GM23338 (cell line): Measurements from ENCODE around the gene MAFB. TPM values are rescaled to one million over a fixed set of nuclear protein-coding genes. Genes with fewer than 3 reads are reported as not detected.

Experiments used
- ATAC-seq: fragments of 200-7000 bp; cut with Tn5 transposase; 3 replicates; pipeline ENCODE4 v1.9.1; 2020
- DNase-seq: peaks from one replicate; pipeline ENCODE4 v3.0.0-alpha.2; 2015; ENCODE audit warnings: low spot score
- H2AFZ ChIP-seq: fragments of 200-600 bp; sonication (generic); 2 replicates; pipeline ENCODE4 v1.8.0; 2016; ENCODE audit warnings: antibody characterized with exemption, mild to moderate bottlenecking, moderate library complexity
- H3F3A ChIP-seq: fragments of 200-600 bp; sonication (generic); replicated peaks from 2 replicates; pipeline ENCODE4 v1.8.0; 2017; ENCODE audit warnings: antibody characterized with exemption, mixed run types, low read depth
- H3K27ac ChIP-seq: fragments of 200-600 bp; sonication (generic); 2 replicates; pipeline ENCODE4 v1.6.1; 2016; ENCODE audit warnings: low read depth
- H3K27me3 ChIP-seq: fragments of 200-600 bp; sonication (generic); 2 replicates; pipeline ENCODE4 v1.8.0; 2016; ENCODE audit warnings: mild to moderate bottlenecking, mixed run types, moderate library complexity; ENCODE audit not compliant: insufficient read depth
- H3K36me3 ChIP-seq: fragments of 200-600 bp; sonication (generic); 2 replicates; pipeline ENCODE4 v1.8.0; 2016; ENCODE audit warnings: mild to moderate bottlenecking; ENCODE audit not compliant: insufficient read depth
- H3K4me1 ChIP-seq: fragments of 200-600 bp; sonication (generic); 2 replicates; pipeline ENCODE4 v1.8.0; 2016; ENCODE audit warnings: mild to moderate bottlenecking, moderate library complexity; ENCODE audit not compliant: insufficient read depth
- H3K4me2 ChIP-seq: fragments of 200-600 bp; sonication (generic); 2 replicates; pipeline ENCODE4 v1.7.1; 2017; ENCODE audit warnings: mixed run types
- H3K4me3 ChIP-seq: fragments of 200-600 bp; sonication (generic); 2 replicates; pipeline ENCODE4 v1.6.1; 2016; ENCODE audit warnings: mixed run types
- H3K79me2 ChIP-seq: fragments of 200-600 bp; sonication (generic); replicated peaks from 2 replicates; pipeline ENCODE4 v1.8.0; 2017; ENCODE audit warnings: mild to moderate bottlenecking; ENCODE audit not compliant: insufficient read depth
- H3K9me2 ChIP-seq: fragments of 200-600 bp; sonication (generic); 2 replicates; pipeline ENCODE4 v1.8.0; 2017; ENCODE audit not compliant: insufficient read depth
- H4K20me1 ChIP-seq: fragments of 200-600 bp; sonication (generic); replicated peaks from 2 replicates; pipeline ENCODE4 v1.8.0; 2017; ENCODE audit warnings: mild to moderate bottlenecking; ENCODE audit not compliant: insufficient read depth
- H3K27ac Mint-ChIP-seq: 2 replicates; pipeline ENCODE4 v1.8.0; 2020; ENCODE audit warnings: inconsistent platforms, mild to moderate bottlenecking, moderate library complexity, mixed read lengths
- H3K27me3 Mint-ChIP-seq: 3 replicates; pipeline ENCODE4 v1.8.0; 2022; ENCODE audit warnings: low read depth, mild to moderate bottlenecking, moderate library complexity, mixed read lengths, inconsistent platforms; ENCODE audit not compliant: insufficient read depth, poor library complexity
- H3K36me3 Mint-ChIP-seq: 3 replicates; pipeline ENCODE4 v1.8.0; 2021; ENCODE audit warnings: low read depth, mild to moderate bottlenecking, inconsistent platforms, moderate library complexity, mixed read lengths
- H3K4me1 Mint-ChIP-seq: 3 replicates; pipeline ENCODE4 v1.8.0; 2020; ENCODE audit warnings: mild to moderate bottlenecking, inconsistent platforms, mixed read lengths
- H3K4me3 Mint-ChIP-seq: 3 replicates; pipeline ENCODE4 v1.8.0; 2021; ENCODE audit warnings: moderate library complexity, mild to moderate bottlenecking, inconsistent platforms, mixed read lengths
- H3K9me3 Mint-ChIP-seq: 3 replicates; pipeline ENCODE4 v1.8.0; 2020; ENCODE audit warnings: moderate library complexity, mild to moderate bottlenecking, inconsistent platforms, mixed read lengths
- CREB1 ChIP-seq: fragments of 250-450 bp; sonication (Bioruptor Pico); IDR thresholded peaks from 2 replicates; pipeline ENCODE4 v1.5.0; 2020; ENCODE audit warnings: low read depth, mild to moderate bottlenecking, moderate library complexity
- EZH2 ChIP-seq: fragments of 200-600 bp; sonication (generic); IDR thresholded peaks from one replicate; pipeline ENCODE4 v1.8.0; 2017; ENCODE audit warnings: antibody characterized with exemption, mild to moderate bottlenecking, low read depth; ENCODE audit not compliant: unreplicated experiment
- EZH2phosphoT487 ChIP-seq: fragments of 200-600 bp; sonication (generic); IDR thresholded peaks from one replicate; pipeline ENCODE4 v1.8.1; 2018; ENCODE audit warnings: antibody characterized with exemption; ENCODE audit not compliant: unreplicated experiment
- JUNB ChIP-seq: IDR thresholded peaks from one replicate; pipeline ENCODE4 v1.6.1; 2016; ENCODE audit warnings: antibody characterized with exemption; ENCODE audit not compliant: unreplicated experiment
- NANOG ChIP-seq: IDR thresholded peaks from 2 replicates; pipeline ENCODE4 v1.6.1; 2016; ENCODE audit warnings: antibody characterized with exemption, borderline replicate concordance
- POLR2AphosphoS5 ChIP-seq: IDR thresholded peaks from 2 replicates; pipeline ENCODE4 v1.6.1; 2016; ENCODE audit warnings: antibody characterized with exemption, low read depth
- STAT1 ChIP-seq: IDR thresholded peaks from one replicate; pipeline ENCODE4 v1.6.1; 2016; ENCODE audit warnings: antibody characterized with exemption; ENCODE audit not compliant: unreplicated experiment
- ZNF114 ChIP-seq: fragments of 250-450 bp; sonication (Bioruptor Pico); IDR thresholded peaks from 2 replicates; pipeline ENCODE4 v1.5.0; 2020; ENCODE audit warnings: mild to moderate bottlenecking, moderate library complexity
- ZNF331 ChIP-seq: fragments of 250-450 bp; sonication (Bioruptor Pico); IDR thresholded peaks from 2 replicates; pipeline ENCODE4 v1.5.0; 2020; ENCODE audit warnings: low read depth, mild to moderate bottlenecking, moderate library complexity
- polyA plus RNA-seq: library from polyadenylated mRNA; unstranded; fragments of >200 nt; fragmentation: Nextera tagmentation; extraction: Ambion mirVana; gene quantifications from 2 replicates; pipeline ENCODE4 v1.2.1, GENCODE V29; 2016
- total RNA-seq: library from RNA; depleted of rRNA; stranded (reverse); fragments of >200 nt; shearing (Covaris generic); gene quantifications from 2 replicates; pipeline ENCODE4 v1.2.3, GENCODE V29; 2014
- TF ChIP-seq, protein P1 (sequence below): IDR thresholded peaks from 2 replicates; pipeline ENCODE4 v1.6.1; 2016; ENCODE audit warnings: antibody characterized with exemption
- TF ChIP-seq, protein P2 (sequence below), 2 experiments: fragments of 200-600 bp in 1 of 2; sonication (generic) in 1 of 2; conservative IDR thresholded peaks; 2 replicates each; pipeline versions ENCODE4 v1.5.1 to v1.6.1; 2016 to 2017; ENCODE audit warnings: antibody characterized with exemption in 2 of 2, low read depth in 2 of 2, mild to moderate bottlenecking in 2 of 2, moderate library complexity in 1 of 2
- TF ChIP-seq, protein P3 (sequence below): fragments of 250-450 bp; sonication (Bioruptor Pico); IDR thresholded peaks from 2 replicates; pipeline ENCODE4 v1.5.0; 2020; ENCODE audit warnings: mild to moderate bottlenecking, moderate library complexity

MAFB gene
- total and polyA plus RNA-seq, 2 experiments from 2014 or later: 1.6 to 2.3 TPM

DNA sequence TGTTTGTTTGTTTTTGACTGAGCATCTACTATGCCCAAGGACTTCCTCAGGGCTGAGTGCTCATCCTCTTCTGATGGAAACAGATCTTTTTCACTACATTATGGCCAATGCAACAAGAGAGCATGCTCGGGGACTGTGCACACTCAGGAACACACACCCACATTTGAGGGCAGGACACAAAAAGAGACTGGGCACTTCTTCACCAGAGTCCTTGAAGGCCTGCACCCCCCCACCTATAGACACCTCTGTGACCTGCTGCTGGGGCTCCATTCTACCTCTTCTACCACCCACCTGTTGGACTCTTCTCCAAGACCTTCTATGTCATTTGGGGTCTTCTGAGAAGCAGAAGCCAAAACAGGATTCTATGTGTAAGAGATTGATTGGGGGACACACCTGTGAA is 9.2 kb upstream of the MAFB start:
- no peak overlapping the region for H3K27ac ChIP-seq
- peaks cover 4% of the 10 kb centered on the region for H3K4me1 Mint-ChIP-seq
- H4K20me1 ChIP-seq: no peaks in the 10 kb centered on the region; the same call in none of the 2 replicates
- H2AFZ ChIP-seq: no peak overlapping the region
- no peak overlapping the region for H3K4me3 ChIP-seq
- peaks cover 4% of the 10 kb centered on the region; the same call in 2 of the 3 replicates for H3K36me3 Mint-ChIP-seq
- no peaks in the 10 kb centered on the region for H3F3A ChIP-seq
- no peak for ATAC-seq
- peaks cover 57% of the 10 kb centered on the region for H3K27me3 ChIP-seq
- H3K27me3 Mint-ChIP-seq: peaks cover 29% of the 10 kb centered on the region
- no peaks in the 10 kb centered on the region for H3K36me3 ChIP-seq
- peaks cover 13% of the 10 kb centered on the region for H3K4me1 ChIP-seq
- H3K4me2 ChIP-seq: no peak overlapping the region
- H3K9me2 ChIP-seq: no peaks in the 10 kb centered on the region
- TF ChIP-seq, protein P1, sequence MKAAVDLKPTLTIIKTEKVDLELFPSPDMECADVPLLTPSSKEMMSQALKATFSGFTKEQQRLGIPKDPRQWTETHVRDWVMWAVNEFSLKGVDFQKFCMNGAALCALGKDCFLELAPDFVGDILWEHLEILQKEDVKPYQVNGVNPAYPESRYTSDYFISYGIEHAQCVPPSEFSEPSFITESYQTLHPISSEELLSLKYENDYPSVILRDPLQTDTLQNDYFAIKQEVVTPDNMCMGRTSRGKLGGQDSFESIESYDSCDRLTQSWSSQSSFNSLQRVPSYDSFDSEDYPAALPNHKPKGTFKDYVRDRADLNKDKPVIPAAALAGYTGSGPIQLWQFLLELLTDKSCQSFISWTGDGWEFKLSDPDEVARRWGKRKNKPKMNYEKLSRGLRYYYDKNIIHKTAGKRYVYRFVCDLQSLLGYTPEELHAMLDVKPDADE: no peak
- TF ChIP-seq CREB1 (CRISPR knock-in tag) (no peak), EZH2 (no peak), ZNF331 (CRISPR knock-in tag) (no peak), ZNF114 (no peak), NANOG (no peak), EZH2phosphoT487 (no peak)
- DNase-seq: no peak
- no peaks in the 10 kb centered on the region for H3K79me2 ChIP-seq
- no peak overlapping the region for H3K27ac Mint-ChIP-seq
- H3K9me3 Mint-ChIP-seq: peaks cover 12% of the 10 kb centered on the region
- no peak overlapping the region for H3K4me3 Mint-ChIP-seq

DNA sequence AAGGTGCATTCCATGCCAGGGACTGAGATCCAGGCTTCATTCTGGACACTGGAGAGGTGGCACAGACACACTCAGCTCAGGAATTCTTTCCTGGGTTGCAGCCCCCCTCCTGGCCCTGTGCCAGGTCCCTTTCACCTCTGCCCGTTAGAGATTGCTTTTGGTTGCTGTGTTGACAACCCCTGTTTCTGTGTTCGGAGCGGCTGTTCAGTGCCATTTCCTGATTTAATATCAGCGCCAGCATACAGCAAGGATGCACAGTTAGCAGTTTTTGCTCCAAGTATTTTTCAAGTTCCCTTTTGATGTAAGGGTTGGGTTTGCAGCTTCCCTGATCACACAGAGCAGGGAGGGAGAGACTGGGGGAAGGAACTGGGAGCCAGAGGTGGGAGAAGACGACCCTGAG is 8.5 kb upstream of the MAFB start:
- Histone ChIP-seq H4K20me1 (no peaks in the 10 kb centered on the region; the same call in none of the 2 replicates), H3K4me2 (no peak overlapping the region), H3K36me3 (no peaks in the 10 kb centered on the region), H3K9me2 (no peaks in the 10 kb centered on the region), H3K4me3 (no peak overlapping the region), H3K27me3 (peaks cover 64% of the 10 kb centered on the region), H3K79me2 (no peaks in the 10 kb centered on the region), H3F3A (no peaks in the 10 kb centered on the region), H3K4me1 (peaks cover 15% of the 10 kb centered on the region), H2AFZ (no peak overlapping the region), H3K27ac (no peak overlapping the region)
- TF ChIP-seq EZH2 (no peak), EZH2phosphoT487 (no peak), STAT1 (no peak), ZNF331 (CRISPR knock-in tag) (no peak), JUNB (no peak), NANOG (no peak), POLR2AphosphoS5 (no peak)
- TF ChIP-seq, protein P2, sequence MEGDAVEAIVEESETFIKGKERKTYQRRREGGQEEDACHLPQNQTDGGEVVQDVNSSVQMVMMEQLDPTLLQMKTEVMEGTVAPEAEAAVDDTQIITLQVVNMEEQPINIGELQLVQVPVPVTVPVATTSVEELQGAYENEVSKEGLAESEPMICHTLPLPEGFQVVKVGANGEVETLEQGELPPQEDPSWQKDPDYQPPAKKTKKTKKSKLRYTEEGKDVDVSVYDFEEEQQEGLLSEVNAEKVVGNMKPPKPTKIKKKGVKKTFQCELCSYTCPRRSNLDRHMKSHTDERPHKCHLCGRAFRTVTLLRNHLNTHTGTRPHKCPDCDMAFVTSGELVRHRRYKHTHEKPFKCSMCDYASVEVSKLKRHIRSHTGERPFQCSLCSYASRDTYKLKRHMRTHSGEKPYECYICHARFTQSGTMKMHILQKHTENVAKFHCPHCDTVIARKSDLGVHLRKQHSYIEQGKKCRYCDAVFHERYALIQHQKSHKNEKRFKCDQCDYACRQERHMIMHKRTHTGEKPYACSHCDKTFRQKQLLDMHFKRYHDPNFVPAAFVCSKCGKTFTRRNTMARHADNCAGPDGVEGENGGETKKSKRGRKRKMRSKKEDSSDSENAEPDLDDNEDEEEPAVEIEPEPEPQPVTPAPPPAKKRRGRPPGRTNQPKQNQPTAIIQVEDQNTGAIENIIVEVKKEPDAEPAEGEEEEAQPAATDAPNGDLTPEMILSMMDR (conservative IDR thresholded peaks at IDR 0.05; ENCODE audit: low read depth in 2 of 2): no peak
- TF ChIP-seq, protein P3, sequence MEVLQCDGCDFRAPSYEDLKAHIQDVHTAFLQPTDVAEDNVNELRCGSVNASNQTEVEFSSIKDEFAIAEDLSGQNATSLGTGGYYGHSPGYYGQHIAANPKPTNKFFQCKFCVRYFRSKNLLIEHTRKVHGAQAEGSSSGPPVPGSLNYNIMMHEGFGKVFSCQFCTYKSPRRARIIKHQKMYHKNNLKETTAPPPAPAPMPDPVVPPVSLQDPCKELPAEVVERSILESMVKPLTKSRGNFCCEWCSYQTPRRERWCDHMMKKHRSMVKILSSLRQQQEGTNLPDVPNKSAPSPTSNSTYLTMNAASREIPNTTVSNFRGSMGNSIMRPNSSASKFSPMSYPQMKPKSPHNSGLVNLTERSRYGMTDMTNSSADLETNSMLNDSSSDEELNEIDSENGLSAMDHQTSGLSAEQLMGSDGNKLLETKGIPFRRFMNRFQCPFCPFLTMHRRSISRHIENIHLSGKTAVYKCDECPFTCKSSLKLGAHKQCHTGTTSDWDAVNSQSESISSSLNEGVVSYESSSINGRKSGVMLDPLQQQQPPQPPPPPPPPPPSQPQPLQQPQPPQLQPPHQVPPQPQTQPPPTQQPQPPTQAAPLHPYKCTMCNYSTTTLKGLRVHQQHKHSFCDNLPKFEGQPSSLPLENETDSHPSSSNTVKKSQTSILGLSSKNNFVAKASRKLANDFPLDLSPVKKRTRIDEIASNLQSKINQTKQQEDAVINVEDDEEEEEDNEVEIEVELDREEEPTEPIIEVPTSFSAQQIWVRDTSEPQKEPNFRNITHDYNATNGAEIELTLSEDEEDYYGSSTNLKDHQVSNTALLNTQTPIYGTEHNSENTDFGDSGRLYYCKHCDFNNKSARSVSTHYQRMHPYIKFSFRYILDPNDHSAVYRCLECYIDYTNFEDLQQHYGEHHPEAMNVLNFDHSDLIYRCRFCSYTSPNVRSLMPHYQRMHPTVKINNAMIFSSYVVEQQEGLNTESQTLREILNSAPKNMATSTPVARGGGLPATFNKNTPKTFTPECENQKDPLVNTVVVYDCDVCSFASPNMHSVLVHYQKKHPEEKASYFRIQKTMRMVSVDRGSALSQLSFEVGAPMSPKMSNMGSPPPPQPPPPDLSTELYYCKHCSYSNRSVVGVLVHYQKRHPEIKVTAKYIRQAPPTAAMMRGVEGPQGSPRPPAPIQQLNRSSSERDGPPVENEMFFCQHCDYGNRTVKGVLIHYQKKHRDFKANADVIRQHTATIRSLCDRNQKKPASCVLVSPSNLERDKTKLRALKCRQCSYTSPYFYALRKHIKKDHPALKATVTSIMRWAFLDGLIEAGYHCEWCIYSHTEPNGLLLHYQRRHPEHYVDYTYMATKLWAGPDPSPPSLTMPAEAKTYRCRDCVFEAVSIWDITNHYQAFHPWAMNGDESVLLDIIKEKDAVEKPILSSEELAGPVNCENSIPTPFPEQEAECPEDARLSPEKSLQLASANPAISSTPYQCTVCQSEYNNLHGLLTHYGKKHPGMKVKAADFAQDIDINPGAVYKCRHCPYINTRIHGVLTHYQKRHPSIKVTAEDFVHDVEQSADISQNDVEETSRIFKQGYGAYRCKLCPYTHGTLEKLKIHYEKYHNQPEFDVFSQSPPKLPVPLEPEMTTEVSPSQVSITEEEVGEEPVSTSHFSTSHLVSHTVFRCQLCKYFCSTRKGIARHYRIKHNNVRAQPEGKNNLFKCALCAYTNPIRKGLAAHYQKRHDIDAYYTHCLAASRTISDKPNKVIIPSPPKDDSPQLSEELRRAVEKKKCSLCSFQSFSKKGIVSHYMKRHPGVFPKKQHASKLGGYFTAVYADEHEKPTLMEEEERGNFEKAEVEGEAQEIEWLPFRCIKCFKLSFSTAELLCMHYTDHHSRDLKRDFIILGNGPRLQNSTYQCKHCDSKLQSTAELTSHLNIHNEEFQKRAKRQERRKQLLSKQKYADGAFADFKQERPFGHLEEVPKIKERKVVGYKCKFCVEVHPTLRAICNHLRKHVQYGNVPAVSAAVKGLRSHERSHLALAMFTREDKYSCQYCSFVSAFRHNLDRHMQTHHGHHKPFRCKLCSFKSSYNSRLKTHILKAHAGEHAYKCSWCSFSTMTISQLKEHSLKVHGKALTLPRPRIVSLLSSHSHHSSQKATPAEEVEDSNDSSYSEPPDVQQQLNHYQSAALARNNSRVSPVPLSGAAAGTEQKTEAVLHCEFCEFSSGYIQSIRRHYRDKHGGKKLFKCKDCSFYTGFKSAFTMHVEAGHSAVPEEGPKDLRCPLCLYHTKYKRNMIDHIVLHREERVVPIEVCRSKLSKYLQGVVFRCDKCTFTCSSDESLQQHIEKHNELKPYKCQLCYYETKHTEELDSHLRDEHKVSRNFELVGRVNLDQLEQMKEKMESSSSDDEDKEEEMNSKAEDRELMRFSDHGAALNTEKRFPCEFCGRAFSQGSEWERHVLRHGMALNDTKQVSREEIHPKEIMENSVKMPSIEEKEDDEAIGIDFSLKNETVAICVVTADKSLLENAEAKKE (CRISPR knock-in tag): no peak
- DNase-seq: no peak
- no peak overlapping the region for H3K27ac Mint-ChIP-seq
- H3K27me3 Mint-ChIP-seq: peaks cover 37% of the 10 kb centered on the region
- H3K9me3 Mint-ChIP-seq: peaks cover 5% of the 10 kb centered on the region
- peaks cover 9% of the 10 kb centered on the region for H3K4me1 Mint-ChIP-seq
- H3K36me3 Mint-ChIP-seq: peaks cover 4% of the 10 kb centered on the region; the same call in 2 of the 3 replicates
- no peak overlapping the region for H3K4me3 Mint-ChIP-seq
- no peak for ATAC-seq
